ENCODE measurements around the gene IL17RD.
"Not testable (repeated sequence)": the region's sequence is repeated elsewhere in the genome, so short reads cannot be mapped to it uniquely, and the experiment has no call there.

The IL17RD gene

GRCh38 chr3:57093489-57093888 lies 71.7 kb downstream of the IL17RD start:
- DNase-seq = no peak

- no peak for DNase-seq
These were observed 73.5 kb downstream of the IL17RD start for GRCh38 chr3:57091521-57092273.

GRCh38 chr3:57089043-57089442 lies 76.1 kb downstream of the IL17RD start:
- no peak for DNase-seq

- DNase-seq = no peak
These were observed 76.7 kb downstream of the IL17RD start for GRCh38 chr3:57088503-57088902.

- no peak for DNase-seq
These were observed 77.6 kb downstream of the IL17RD start for GRCh38 chr3:57087361-57088092.

GRCh38 chr3:57086201-57086600 lies 79.0 kb downstream of the IL17RD start:
- DNase-seq = no peak

GRCh38 chr3:57085211-57085610 lies 79.9 kb downstream of the IL17RD start:
- DNase-seq = no peak

- not testable (repeated sequence) for DNase-seq
These were observed 81.7 kb downstream of the IL17RD start for GRCh38 chr3:57083266-57083995.

- DNase-seq = no peak
These were observed 82.7 kb downstream of the IL17RD start for GRCh38 chr3:57082481-57082880.

GRCh38 chr3:57081173-57081572 lies 84.0 kb downstream of the IL17RD start:
- DNase-seq = no peak

GRCh38 chr3:57080171-57080570 lies 85.0 kb downstream of the IL17RD start:
- DNase-seq = no peak

GRCh38 chr3:57079474-57079831 lies 85.7 kb downstream of the IL17RD start:
- DNase-seq = peak; percentile 50

- peak; percentile 78 for DNase-seq
These were observed 86.3 kb downstream of the IL17RD start for GRCh38 chr3:57078635-57079473.

- DNase-seq = peak; percentile 75
These were observed 86.9 kb downstream of the IL17RD start for GRCh38 chr3:57078344-57078634.

- DNase-seq = no peak
These were observed 87.4 kb downstream of the IL17RD start for GRCh38 chr3:57077630-57078343.

GRCh38 chr3:57076422-57076951 lies 88.7 kb downstream of the IL17RD start:
- DNase-seq = no peak

GRCh38 chr3:57074135-57074534 lies 91.0 kb downstream of the IL17RD start:
- no peak for DNase-seq

GRCh38 chr3:57073628-57074027 lies 91.5 kb downstream of the IL17RD start:
- DNase-seq = no peak

GRCh38 chr3:57069503-57069902 lies 95.7 kb downstream of the IL17RD start:
- peak; percentile 61 for DNase-seq

- DNase-seq = peak; percentile 71
These were observed 96.6 kb downstream of the IL17RD start for GRCh38 chr3:57068437-57069089.

GRCh38 chr3:57066471-57066870 lies 98.7 kb downstream of the IL17RD start:
- no peak for DNase-seq

GRCh38 chr3:57065588-57065987 lies 99.6 kb downstream of the IL17RD start:
- no peak for DNase-seq

All from femur (tissue), 1 donor.